ENCODE data around the gene ATG3. TPM values are rescaled to one million over a fixed set of nuclear protein-coding genes. Genes with fewer than 3 reads are reported as not detected.

Gene ATG3
- total RNA-seq, 1 experiment from 2014 or later = 75.1 TPM

GRCh38 chr3:112607863-112608262 lies 46.1 kb upstream of the ATG3 start:
- Histone ChIP-seq H3K36me3 (ENCODE audit: control insufficient read depth, insufficient read depth, low read length) (no peaks in the 10 kb centered on the region), H3K27me3 (ENCODE audit: control insufficient read depth, insufficient read depth, low read length) (peaks cover 8% of the 10 kb centered on the region; the same call in 1 of the 2 replicates), H3K9me3 (ENCODE audit: control insufficient read depth, insufficient read depth, low read depth, low read length) (no peaks in the 10 kb centered on the region), H3K4me3 (ENCODE audit: low read depth in 2 of 2, low read length in 2 of 2) (no peak overlapping the region), H3K27ac (ENCODE audit: low read length) (no peak overlapping the region), H3K4me1 (ENCODE audit: control insufficient read depth, insufficient read depth, low read length) (no peaks in the 10 kb centered on the region)
- DNase-seq (ENCODE audit: low read depth, low spot score) (no peak), ATAC-seq (no peak)
- CTCF ChIA-PET = no interaction called here
- intact Hi-C loops (cut with micrococcal nuclease; ENCODE audit: unreplicated experiment) (no loop called here), in situ Hi-C loops (cut with HindIII; ENCODE audit: low pct_unique_long_range_greater_than_20kb, low sequenced_read_pairs) (no loop called here)
- BruUV-seq (replicated peaks) = no TSS peak
- no peak for TF ChIP-seq SIN3A (IDR thresholded peaks at IDR 0.05; ENCODE audit: borderline replicate concordance, insufficient read depth, low read depth, low read length)
- TF ChIP-seq, protein P1, sequence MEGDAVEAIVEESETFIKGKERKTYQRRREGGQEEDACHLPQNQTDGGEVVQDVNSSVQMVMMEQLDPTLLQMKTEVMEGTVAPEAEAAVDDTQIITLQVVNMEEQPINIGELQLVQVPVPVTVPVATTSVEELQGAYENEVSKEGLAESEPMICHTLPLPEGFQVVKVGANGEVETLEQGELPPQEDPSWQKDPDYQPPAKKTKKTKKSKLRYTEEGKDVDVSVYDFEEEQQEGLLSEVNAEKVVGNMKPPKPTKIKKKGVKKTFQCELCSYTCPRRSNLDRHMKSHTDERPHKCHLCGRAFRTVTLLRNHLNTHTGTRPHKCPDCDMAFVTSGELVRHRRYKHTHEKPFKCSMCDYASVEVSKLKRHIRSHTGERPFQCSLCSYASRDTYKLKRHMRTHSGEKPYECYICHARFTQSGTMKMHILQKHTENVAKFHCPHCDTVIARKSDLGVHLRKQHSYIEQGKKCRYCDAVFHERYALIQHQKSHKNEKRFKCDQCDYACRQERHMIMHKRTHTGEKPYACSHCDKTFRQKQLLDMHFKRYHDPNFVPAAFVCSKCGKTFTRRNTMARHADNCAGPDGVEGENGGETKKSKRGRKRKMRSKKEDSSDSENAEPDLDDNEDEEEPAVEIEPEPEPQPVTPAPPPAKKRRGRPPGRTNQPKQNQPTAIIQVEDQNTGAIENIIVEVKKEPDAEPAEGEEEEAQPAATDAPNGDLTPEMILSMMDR (IDR thresholded peaks at IDR 0.05) = no peak
- no peak for TF ChIP-seq TCF7L2 (IDR thresholded peaks at IDR 0.05; ENCODE audit: low read depth, low read length)
- no peak for TF ChIP-seq REST (IDR thresholded peaks at IDR 0.05; ENCODE audit: insufficient read depth in 1 of 2, low read depth in 2 of 2, low read length in 1 of 2)
- no peak for TF ChIP-seq POLR2AphosphoS5 (IDR thresholded peaks at IDR 0.05; ENCODE audit: low read depth, low read length)
- POLR2A ChIA-PET = no interaction called here

DNA sequence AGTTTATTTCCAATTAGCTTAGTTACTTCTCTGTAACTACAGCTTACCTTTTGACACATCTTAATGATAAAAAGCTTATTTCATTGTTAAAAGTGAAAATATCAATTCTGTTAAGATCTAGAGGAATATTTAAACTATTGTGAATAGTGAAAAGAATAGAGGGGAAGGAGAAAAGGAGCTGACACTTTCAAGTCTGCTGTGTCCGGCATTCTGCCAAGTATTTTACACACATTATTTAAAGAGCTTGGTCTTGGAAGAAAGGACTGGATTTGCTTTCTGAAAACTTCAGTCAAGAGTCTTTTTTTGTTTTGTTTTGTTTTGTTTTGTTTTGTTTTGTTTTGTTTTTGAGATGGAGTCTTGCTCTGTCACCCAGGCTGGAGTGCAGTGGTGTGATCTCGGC lies 44.3 kb upstream of the ATG3 start:
- Histone ChIP-seq H3K27ac (ENCODE audit: low read length) (no peak overlapping the region), H3K9me3 (ENCODE audit: control insufficient read depth, insufficient read depth, low read depth, low read length) (no peaks in the 10 kb centered on the region), H3K36me3 (ENCODE audit: control insufficient read depth, insufficient read depth, low read length) (no peaks in the 10 kb centered on the region), H3K4me3 (ENCODE audit: low read depth in 2 of 2, low read length in 2 of 2) (no peak overlapping the region), H3K27me3 (ENCODE audit: control insufficient read depth, insufficient read depth, low read length) (peaks cover 5% of the 10 kb centered on the region; the same call in 1 of the 2 replicates), H3K4me1 (ENCODE audit: control insufficient read depth, insufficient read depth, low read length) (no peaks in the 10 kb centered on the region)
- DNase-seq (ENCODE audit: low read depth, low spot score) = no peak
- TF ChIP-seq, protein P1 (IDR thresholded peaks at IDR 0.05) = no peak
- intact Hi-C loops (cut with micrococcal nuclease; ENCODE audit: unreplicated experiment) (no loop called here), in situ Hi-C loops (cut with HindIII; ENCODE audit: low pct_unique_long_range_greater_than_20kb, low sequenced_read_pairs) (no loop called here)
- ChIA-PET CTCF (interaction anchor here (0.9 kb wide), 1 partner anchor 24 kb away, joined by 3 read pairs; no protein-coding TSS in a partner anchor), POLR2A (interaction anchor here (0.6 kb wide), 1 partner anchor 128 kb away, joined by 3 read pairs; no protein-coding TSS in a partner anchor)
- no TSS peak for BruUV-seq (replicated peaks)
- ATAC-seq = no peak
